Astrocyte of the cerebellum (primary cell): ENCODE measurements around the gene SLC35A5.

Experiments
- DNase-seq: peaks from one replicate; pipeline ENCODE4 v3.0.0-alpha.2; 2011; ENCODE audit warnings: low read depth
- H3K4me3 ChIP-seq: 2 replicates; pipeline ENCODE4 v1.5.1; 2011; ENCODE audit warnings: mild to moderate bottlenecking, low read depth, low read length, moderate library complexity
- in situ Hi-C: cut with HindIII; loops from 2 replicates; pipeline ENCODE4 v1.10.0; 2017; ENCODE audit warnings: low sequenced_read_pairs
- TF ChIP-seq, protein P1 (sequence below): IDR thresholded peaks from 2 replicates; pipeline ENCODE4 v1.5.1; 2012; ENCODE audit warnings: low read length, low read depth, moderate library complexity, mild to moderate bottlenecking; ENCODE audit errors: missing control alignments

The SLC35A5 gene

GRCh38 chr3:112631257-112631656 is 69.4 kb downstream of the SLC35A5 start:
- in situ Hi-C loops: loop anchor here (25.0 kb wide), 2 partner anchors 181 to 356 kb away; partner anchors contain the start of genes CD200R1 and GTPBP8
- no peak overlapping the region for H3K4me3 ChIP-seq
- TF ChIP-seq, protein P1, sequence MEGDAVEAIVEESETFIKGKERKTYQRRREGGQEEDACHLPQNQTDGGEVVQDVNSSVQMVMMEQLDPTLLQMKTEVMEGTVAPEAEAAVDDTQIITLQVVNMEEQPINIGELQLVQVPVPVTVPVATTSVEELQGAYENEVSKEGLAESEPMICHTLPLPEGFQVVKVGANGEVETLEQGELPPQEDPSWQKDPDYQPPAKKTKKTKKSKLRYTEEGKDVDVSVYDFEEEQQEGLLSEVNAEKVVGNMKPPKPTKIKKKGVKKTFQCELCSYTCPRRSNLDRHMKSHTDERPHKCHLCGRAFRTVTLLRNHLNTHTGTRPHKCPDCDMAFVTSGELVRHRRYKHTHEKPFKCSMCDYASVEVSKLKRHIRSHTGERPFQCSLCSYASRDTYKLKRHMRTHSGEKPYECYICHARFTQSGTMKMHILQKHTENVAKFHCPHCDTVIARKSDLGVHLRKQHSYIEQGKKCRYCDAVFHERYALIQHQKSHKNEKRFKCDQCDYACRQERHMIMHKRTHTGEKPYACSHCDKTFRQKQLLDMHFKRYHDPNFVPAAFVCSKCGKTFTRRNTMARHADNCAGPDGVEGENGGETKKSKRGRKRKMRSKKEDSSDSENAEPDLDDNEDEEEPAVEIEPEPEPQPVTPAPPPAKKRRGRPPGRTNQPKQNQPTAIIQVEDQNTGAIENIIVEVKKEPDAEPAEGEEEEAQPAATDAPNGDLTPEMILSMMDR: no peak
- no peak for DNase-seq

DNA sequence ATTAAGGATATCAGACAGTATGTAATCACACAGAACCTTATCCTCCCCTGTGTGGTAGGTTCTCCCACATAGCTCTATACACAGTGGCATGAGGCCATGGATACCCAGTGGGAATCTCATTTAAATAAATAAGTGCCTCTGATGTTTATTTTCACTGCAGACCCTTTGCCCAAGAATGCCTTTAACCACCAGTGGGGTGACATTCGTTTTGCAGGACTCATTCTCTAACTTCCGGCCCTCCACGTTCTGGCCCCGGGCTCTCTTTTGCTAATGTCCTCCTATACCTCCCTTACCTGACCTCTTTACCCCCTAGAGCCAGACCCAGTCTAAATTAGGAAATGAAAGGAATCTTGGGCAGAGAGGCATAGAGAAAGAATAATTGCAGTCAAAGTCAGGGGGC is 70.8 kb downstream of the SLC35A5 start:
- TF ChIP-seq, protein P1: no peak
- DNase-seq: no peak
- peak overlapping the region; percentile 28 for H3K4me3 ChIP-seq
- in situ Hi-C loops: loop anchor here (25.0 kb wide), 2 partner anchors 180 to 355 kb away; partner anchors contain the start of genes CD200R1 and GTPBP8

- H3K4me3 ChIP-seq: peak overlapping the region; percentile 28
- in situ Hi-C loops: loop anchor here (25.0 kb wide), 2 partner anchors 179 to 354 kb away; partner anchors contain the start of genes CD200R1 and GTPBP8
- no peak for DNase-seq
- TF ChIP-seq, protein P1: no peak
Observed at GRCh38 chr3:112633191-112633590, 71.3 kb downstream of the SLC35A5 start.

GRCh38 chr3:112633757-112634156 is 71.9 kb downstream of the SLC35A5 start:
- H3K4me3 ChIP-seq: peak overlapping the region; percentile 28
- in situ Hi-C loops: loop anchor here (25.0 kb wide), 2 partner anchors 179 to 354 kb away; partner anchors contain the start of genes CD200R1 and GTPBP8
- DNase-seq: no peak
- TF ChIP-seq, protein P1: no peak

GRCh38 chr3:112634786-112635541 is 73.1 kb downstream of the SLC35A5 start:
- peak overlapping the region; percentile 66 for H3K4me3 ChIP-seq
- no peak for DNase-seq
- in situ Hi-C loops: loop anchor here (25.0 kb wide), 2 partner anchors 177 to 352 kb away; partner anchors contain the start of genes CD200R1 and GTPBP8
- TF ChIP-seq, protein P1: no peak
